CD8-positive, alpha-beta memory T cell (primary cell): ENCODE measurements around the gene NRL. TPM values are rescaled to one million over a fixed set of nuclear protein-coding genes. Genes with fewer than 3 reads are reported as not detected.
"Not testable (repeated sequence)": the region's sequence is repeated elsewhere in the genome, so short reads cannot be mapped to it uniquely, and the experiment has no call there.

Source experiments
- CTCF ChIA-PET: fragments of 350-600 bp; sonication (Branson Sonifier 250); formaldehyde crosslinking; loops from one replicate; lab custom pipeline; 2021; ENCODE audit warnings: antibody characterized with exemption; lab: Charles Lee
- POLR2A ChIA-PET: fragments of 350-600 bp; sonication (Branson Sonifier 250); formaldehyde crosslinking; loops from one replicate; lab custom pipeline; 2021; ENCODE audit warnings: antibody characterized with exemption; lab: Charles Lee
- DNase-seq, 5 donors: peaks; one replicate each; pipeline versions ENCODE4 v3.0.0 to v3.0.0-alpha.2; 2020 to 2022; ENCODE audit warnings: mixed read lengths in 1 of 5
- H3K27ac ChIP-seq: one replicate; pipeline ENCODE4 v1.7.0; 2013; ENCODE audit warnings: low read depth, mild to moderate bottlenecking, low read length, moderate library complexity
- H3K27me3 ChIP-seq: 2 replicates; pipeline ENCODE4 v1.7.0; 2013; ENCODE audit warnings: low read length, mild to moderate bottlenecking; ENCODE audit not compliant: insufficient read depth, poor library complexity, severe bottlenecking
- H3K36me3 ChIP-seq: 2 replicates; pipeline ENCODE4 v1.7.0; 2013; ENCODE audit warnings: mild to moderate bottlenecking, low read length, moderate library complexity; ENCODE audit not compliant: insufficient read depth
- H3K4me1 ChIP-seq: 2 replicates; pipeline ENCODE4 v1.7.0; 2013; ENCODE audit warnings: mild to moderate bottlenecking, low read length, moderate library complexity; ENCODE audit not compliant: insufficient read depth
- H3K4me3 ChIP-seq: 2 replicates; pipeline ENCODE4 v1.7.0; 2013; ENCODE audit warnings: mild to moderate bottlenecking, low read length
- H3K9me3 ChIP-seq: 2 replicates; pipeline ENCODE4 v1.7.0; 2013; ENCODE audit warnings: mild to moderate bottlenecking, low read length
- H3K27ac Mint-ChIP-seq, 8 donors: one replicate each; pipeline ENCODE4 v1.8.0; 2020 to 2021; ENCODE audit warnings: mixed read lengths in 8 of 8, mild to moderate bottlenecking in 6 of 8, inconsistent platforms in 3 of 8, moderate library complexity in 3 of 8
- H3K27me3 Mint-ChIP-seq, 2 donors: one replicate each; pipeline ENCODE4 v1.8.0; 2020 to 2021; ENCODE audit warnings: mixed read lengths in 2 of 2, mild to moderate bottlenecking in 1 of 2, moderate library complexity in 1 of 2
- H3K36me3 Mint-ChIP-seq, 3 donors: one replicate each; pipeline ENCODE4 v1.8.0; 2020 to 2021; ENCODE audit warnings: mixed read lengths in 3 of 3, inconsistent platforms in 1 of 3, mild to moderate bottlenecking in 1 of 3
- H3K4me1 Mint-ChIP-seq, 3 donors: one replicate each; pipeline ENCODE4 v1.8.0; 2020 to 2021; ENCODE audit warnings: mixed read lengths in 3 of 3, inconsistent platforms in 1 of 3, mild to moderate bottlenecking in 1 of 3
- H3K4me3 Mint-ChIP-seq, 7 donors: one replicate each; pipeline ENCODE4 v1.8.0; 2020 to 2021; ENCODE audit warnings: mixed read lengths in 7 of 7, mild to moderate bottlenecking in 6 of 7, moderate library complexity in 4 of 7, inconsistent platforms in 2 of 7
- H3K9me3 Mint-ChIP-seq, 5 donors: one replicate each; pipeline ENCODE4 v1.8.0; 2020 to 2022; ENCODE audit warnings: mixed read lengths in 5 of 5, mild to moderate bottlenecking in 3 of 5, moderate library complexity in 2 of 5, inconsistent platforms in 1 of 5
- polyA plus RNA-seq: library from polyadenylated mRNA; unstranded; fragments of 300-500 nt; fragmentation: Illumina TruSeq; gene quantifications from one replicate; pipeline ENCODE4 v1.2.3, GENCODE V29; 2021
- total RNA-seq, 2 experiments: library from RNA; stranded (reverse); gene quantifications; one replicate each; pipeline ENCODE4 v1.2.3, GENCODE V29; 2021

The NRL gene
- total and polyA plus RNA-seq, 3 experiments from 2014 or later: 1.5 to 1.6 (median 1.5) TPM

DNA sequence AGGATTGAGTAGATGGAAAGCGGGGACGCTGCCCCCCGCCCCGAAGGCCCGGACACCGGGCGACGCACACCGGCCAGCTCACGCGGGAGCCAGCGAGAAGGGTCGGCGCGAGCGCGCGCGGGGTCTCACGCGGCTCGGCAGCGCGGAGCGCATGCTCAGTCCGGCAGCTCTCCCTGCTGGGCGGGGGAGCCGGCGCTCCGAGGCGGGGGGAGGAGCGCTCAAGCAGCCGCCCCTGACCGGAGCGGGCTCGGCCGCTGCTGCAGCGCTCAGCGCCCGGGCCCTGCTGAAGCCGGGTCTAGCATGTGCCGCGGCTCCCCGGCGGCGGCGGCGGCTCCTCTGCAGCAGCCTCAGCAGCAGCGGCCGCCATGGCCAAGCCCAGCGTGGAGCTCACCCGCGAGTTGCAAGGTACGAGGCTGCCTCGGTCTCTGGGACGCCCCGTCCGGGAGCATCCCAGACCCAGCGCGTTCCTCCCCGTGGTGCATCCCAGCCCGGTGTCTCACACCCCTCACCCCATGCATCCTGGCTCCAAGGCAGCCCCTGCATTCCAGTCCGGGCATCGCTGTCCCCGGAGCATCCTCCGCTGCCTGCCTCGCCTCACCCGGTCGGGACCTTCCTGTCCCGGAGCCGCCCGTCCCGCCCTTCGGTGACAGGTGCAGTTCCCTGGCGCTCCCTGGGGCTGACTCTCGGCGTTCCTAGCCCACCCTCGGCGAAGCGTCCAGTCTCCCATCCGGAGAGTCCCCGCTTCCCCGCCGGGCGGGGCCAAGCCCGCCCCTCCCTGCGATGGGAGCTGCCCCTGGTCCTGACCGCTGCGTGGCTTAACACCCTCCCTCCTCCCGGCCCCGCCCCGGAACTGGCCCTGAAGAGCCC lies 62.7 kb downstream of the NRL start, which contains the start of gene CARMIL3:
CARMIL3 (plus strand) TSS at position 221 of the 867 bp plus-strand sequence; CDS start at position 366, 145 bp downstream.
- Mint-ChIP-seq H3K27me3 (peaks cover 0 to 8% of the 10 kb centered on the region in 2 donors), H3K36me3 (peaks cover 0 to 1% (median 0%) of the 10 kb centered on the region in 3 donors), H3K9me3 (no peaks in the 10 kb centered on the region), H3K4me1 (peaks cover 15 to 20% (median 18%) of the 10 kb centered on the region in 3 donors), H3K4me3 (peak within 1 kb of the TSS; percentile 78 to 90 (median 84)), H3K27ac (peak within 1 kb of the TSS in 6 of 8 donors; percentile 16 to 94 (median 58))
- no peak within 1 kb of the TSS for H3K27ac ChIP-seq
- ChIA-PET POLR2A (interaction anchor here (0.5 to 1.4 kb wide), 3 partner anchors 29 to 103 kb away, joined by 3 to 5 read pairs (median 4); no protein-coding TSS in a partner anchor), CTCF (interaction anchor here (0.8 to 2.2 kb wide), 6 partner anchors 28 to 573 kb away, joined by 3 to 14 read pairs (median 6); no protein-coding TSS in a partner anchor)
- H3K4me1 ChIP-seq: peaks cover 9% of the 10 kb centered on the region
- H3K4me3 ChIP-seq: peak within 1 kb of the TSS; percentile 66
- H3K27me3 ChIP-seq: no peaks in the 10 kb centered on the region
- H3K9me3 ChIP-seq: no peaks in the 10 kb centered on the region
- H3K36me3 ChIP-seq: no peaks in the 10 kb centered on the region
- DNase-seq: peak; percentile 49 to 73 (median 56)

DNA sequence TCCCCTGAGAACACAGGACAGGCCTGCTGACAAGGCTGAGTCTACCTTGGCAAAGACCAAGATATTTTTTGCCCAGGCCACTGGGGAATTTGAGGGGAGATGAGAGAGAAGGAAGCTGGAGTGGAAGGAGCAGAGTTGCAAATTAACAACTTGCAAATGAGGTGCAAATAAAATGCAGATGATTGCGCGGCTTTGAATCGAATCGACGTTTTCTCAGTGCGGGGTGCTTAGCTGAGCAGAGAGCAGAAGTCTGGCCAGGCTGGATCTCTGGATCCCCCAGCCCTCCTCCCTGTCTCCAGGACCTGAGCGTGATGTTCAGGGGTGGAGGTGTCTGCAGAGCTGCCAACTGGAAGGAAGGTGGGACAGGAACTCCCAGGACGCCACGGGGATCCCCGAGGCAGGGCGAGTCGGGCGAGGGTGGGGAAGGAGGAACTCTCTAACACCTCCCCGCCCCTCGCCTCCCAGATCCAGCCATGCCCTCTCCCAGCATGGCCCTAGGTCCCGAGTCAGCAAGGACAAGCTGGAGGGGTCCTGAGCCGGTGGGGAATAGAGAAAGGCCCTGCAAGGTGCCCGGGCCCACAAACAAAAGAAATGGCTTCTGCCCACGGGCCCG lies 63.5 kb downstream of the NRL start:
- Histone ChIP-seq H3K4me1 (peaks cover 9% of the 10 kb centered on the region), H3K4me3 (peak overlapping the region; percentile 66), H3K36me3 (no peaks in the 10 kb centered on the region), H3K27me3 (no peaks in the 10 kb centered on the region), H3K27ac (no peak overlapping the region), H3K9me3 (no peaks in the 10 kb centered on the region)
- ChIA-PET CTCF (interaction anchor here (0.8 to 2.2 kb wide), 6 partner anchors 29 to 573 kb away, joined by 3 to 14 read pairs (median 6); no protein-coding TSS in a partner anchor), POLR2A (interaction anchor here (1.4 kb wide), 1 partner anchor 30 kb away, joined by 5 read pairs; no protein-coding TSS in a partner anchor)
- DNase-seq: no peak
- H3K4me1 Mint-ChIP-seq: peaks cover 15 to 20% (median 18%) of the 10 kb centered on the region in 3 donors
- H3K9me3 Mint-ChIP-seq: no peaks in the 10 kb centered on the region
- H3K4me3 Mint-ChIP-seq: peak overlapping the region; percentile 77 to 86 (median 79)
- peaks cover 0 to 1% (median 0%) of the 10 kb centered on the region in 3 donors for H3K36me3 Mint-ChIP-seq
- peak overlapping the region in 4 of 8 donors; percentile 33 to 84 (median 50) for H3K27ac Mint-ChIP-seq
- H3K27me3 Mint-ChIP-seq: peaks cover 0 to 12% of the 10 kb centered on the region in 2 donors

DNA sequence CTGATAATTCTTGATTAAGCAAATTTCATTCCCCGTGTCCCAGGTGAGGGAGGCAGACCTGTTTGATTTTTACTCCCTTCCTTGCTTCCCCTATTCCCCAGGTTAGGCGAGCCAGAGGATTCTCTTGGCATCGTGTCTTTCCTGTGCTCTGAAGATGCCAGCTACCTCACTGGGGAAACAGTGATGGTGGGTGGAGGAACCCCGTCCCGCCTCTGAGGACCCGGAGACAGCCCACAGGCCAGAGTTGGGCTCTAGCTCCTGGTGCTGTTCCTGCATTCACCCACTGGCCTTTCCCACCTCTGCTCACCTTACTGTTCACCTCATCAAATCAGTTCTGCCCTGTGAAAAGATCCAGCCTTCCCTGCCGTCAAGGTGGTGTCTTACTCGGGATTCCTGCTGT lies 64.0 kb downstream of the NRL start:
- POLR2A ChIA-PET, H3K9me3 ChIP-seq, H3K4me1 ChIP-seq, H3K27me3 ChIP-seq, H3K36me3 ChIP-seq, H3K36me3 Mint-ChIP-seq, H3K9me3 Mint-ChIP-seq, H3K4me3 ChIP-seq, H3K27ac ChIP-seq, DNase-seq: not testable (repeated sequence)
- Mint-ChIP-seq H3K27me3 (peaks cover 0 to 15% of the 10 kb centered on the region in 2 donors), H3K4me3 (peak overlapping the region; percentile 77 to 86 (median 79)), H3K27ac (peak overlapping the region in 1 of 8 donors; percentile 47), H3K4me1 (peaks cover 16 to 20% (median 19%) of the 10 kb centered on the region in 3 donors)
- CTCF ChIA-PET: interaction anchor here (1.8 to 2.2 kb wide), 4 partner anchors 30 to 283 kb away, joined by 4 to 14 read pairs (median 10); no protein-coding TSS in a partner anchor

DNA sequence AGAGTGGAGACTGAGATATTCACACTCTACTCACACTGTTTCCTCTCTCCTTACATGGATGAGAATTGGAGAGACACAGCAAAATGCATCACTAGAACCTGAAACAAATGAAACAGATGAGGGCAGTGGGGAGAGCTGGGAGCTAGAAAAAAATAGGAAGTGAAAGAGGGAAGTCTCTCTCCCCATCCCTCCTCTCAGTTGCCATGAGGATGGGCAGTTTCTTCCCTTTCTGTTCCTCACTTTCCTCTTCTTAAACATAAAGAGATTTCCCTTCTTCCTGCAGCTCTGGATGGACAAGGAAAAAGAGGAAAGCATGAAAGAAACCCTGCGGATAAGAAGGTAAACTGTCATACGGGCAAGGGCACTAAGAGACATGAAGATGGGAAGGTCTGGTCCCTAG lies 65.7 kb downstream of the NRL start:
- H3K4me3 ChIP-seq, POLR2A ChIA-PET, H3K4me1 ChIP-seq, H3K9me3 ChIP-seq, H3K27ac Mint-ChIP-seq, H3K9me3 Mint-ChIP-seq, H3K27ac ChIP-seq, H3K36me3 Mint-ChIP-seq, H3K27me3 ChIP-seq, H3K36me3 ChIP-seq, DNase-seq: not testable (repeated sequence)
- CTCF ChIA-PET: interaction anchor here (1.8 kb wide), 1 partner anchor 285 kb away, joined by 4 read pairs; no protein-coding TSS in a partner anchor
- Mint-ChIP-seq H3K4me1 (peaks cover 22 to 34% (median 29%) of the 10 kb centered on the region in 3 donors), H3K4me3 (peak overlapping the region in 1 of 7 donors; percentile 34), H3K27me3 (peaks cover 0 to 21% of the 10 kb centered on the region in 2 donors)

DNA sequence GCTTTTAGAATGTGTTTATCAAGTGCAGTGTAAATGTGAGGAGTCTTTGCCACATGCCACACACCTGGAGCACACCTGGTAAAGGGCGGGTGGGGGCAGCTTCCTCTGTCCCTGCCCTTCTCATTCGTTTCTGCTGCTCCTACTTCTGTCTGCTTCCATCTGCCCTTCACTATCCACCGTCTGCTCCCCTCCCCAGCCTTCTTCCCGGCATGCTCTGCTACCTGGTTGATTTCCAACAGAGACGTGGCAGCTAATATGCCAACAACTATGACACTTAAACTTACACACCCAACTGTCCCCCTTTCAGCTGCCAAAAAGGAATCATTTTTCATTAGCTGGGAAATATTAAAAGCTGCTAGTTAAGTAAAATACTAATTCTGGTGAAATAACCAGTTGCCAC lies 72.0 kb downstream of the NRL start:
- H3K4me1 Mint-ChIP-seq: peaks cover 8 to 15% (median 9%) of the 10 kb centered on the region in 3 donors
- H3K4me1 ChIP-seq: no peaks in the 10 kb centered on the region
- H3K4me3 ChIP-seq: no peak overlapping the region
- CTCF ChIA-PET: interaction anchor here (1.5 to 2.9 kb wide), 2 partner anchors 9 to 48 kb away, joined by 4 to 9 read pairs; no protein-coding TSS in a partner anchor
- H3K27ac ChIP-seq: no peak overlapping the region
- H3K27me3 Mint-ChIP-seq: peaks cover 3 to 27% of the 10 kb centered on the region in 2 donors
- H3K9me3 Mint-ChIP-seq: no peaks in the 10 kb centered on the region
- no peak overlapping the region for H3K4me3 Mint-ChIP-seq
- H3K36me3 ChIP-seq: no peaks in the 10 kb centered on the region
- no peak overlapping the region for H3K27ac Mint-ChIP-seq
- H3K9me3 ChIP-seq: no peaks in the 10 kb centered on the region
- POLR2A ChIA-PET: no interaction called here
- no peak for DNase-seq
- no peaks in the 10 kb centered on the region for H3K27me3 ChIP-seq
- H3K36me3 Mint-ChIP-seq: no peaks in the 10 kb centered on the region

DNA sequence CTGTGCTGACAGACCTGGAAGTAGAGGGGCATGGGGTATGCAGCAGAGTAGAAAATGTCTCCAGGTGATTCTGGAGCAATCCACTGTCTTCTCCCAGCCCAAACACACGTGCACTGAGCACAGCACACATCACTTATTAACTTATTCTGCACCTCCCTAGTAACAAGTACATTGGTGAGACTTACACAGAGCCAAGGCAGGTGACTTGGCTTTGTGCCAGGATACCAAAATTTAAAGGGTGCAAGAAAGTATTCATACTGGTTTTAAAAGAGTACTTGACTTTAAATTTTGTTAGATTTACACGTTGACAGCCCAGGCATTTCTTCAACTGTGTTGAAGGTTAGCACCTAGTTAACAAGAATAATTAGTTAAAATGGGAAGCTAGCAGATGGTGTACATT lies 74.1 kb downstream of the NRL start:
- no peak for DNase-seq
- Histone ChIP-seq H3K36me3 (no peaks in the 10 kb centered on the region), H3K4me1 (no peaks in the 10 kb centered on the region), H3K9me3 (no peaks in the 10 kb centered on the region), H3K27me3 (no peaks in the 10 kb centered on the region), H3K4me3 (no peak overlapping the region), H3K27ac (no peak overlapping the region)
- H3K4me3 Mint-ChIP-seq: no peak overlapping the region
- ChIA-PET CTCF (no interaction called here), POLR2A (no interaction called here)
- peaks cover 3 to 20% of the 10 kb centered on the region in 2 donors for H3K27me3 Mint-ChIP-seq
- H3K36me3 Mint-ChIP-seq: peaks cover 0 to 2% (median 0%) of the 10 kb centered on the region in 3 donors
- H3K9me3 Mint-ChIP-seq: no peaks in the 10 kb centered on the region
- H3K27ac Mint-ChIP-seq: no peak overlapping the region
- peaks cover 16 to 22% (median 18%) of the 10 kb centered on the region in 3 donors for H3K4me1 Mint-ChIP-seq

DNA sequence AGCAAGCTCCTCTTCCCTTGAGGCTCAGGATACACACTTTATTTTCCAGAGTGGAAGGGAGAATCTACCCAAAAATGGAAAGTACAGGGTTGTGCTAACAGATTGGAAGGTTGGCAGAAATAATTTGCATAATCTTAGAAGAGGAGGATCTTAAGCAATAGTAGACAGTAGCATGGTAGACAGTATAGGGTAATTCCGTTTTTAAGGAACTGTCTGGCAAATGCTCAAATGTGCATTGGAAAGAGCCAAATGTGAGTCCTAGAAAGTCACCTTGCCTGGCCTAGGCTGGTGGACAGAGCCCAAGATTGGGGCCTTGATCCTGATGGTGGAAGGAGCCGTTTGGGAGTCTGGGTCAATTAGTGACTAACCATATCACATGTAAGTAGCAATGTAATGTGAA lies 76.1 kb downstream of the NRL start:
- Histone ChIP-seq H3K4me3 (no peak overlapping the region), H3K27me3 (no peaks in the 10 kb centered on the region), H3K4me1 (no peaks in the 10 kb centered on the region), H3K9me3 (no peaks in the 10 kb centered on the region), H3K27ac (no peak overlapping the region), H3K36me3 (no peaks in the 10 kb centered on the region)
- no peaks in the 10 kb centered on the region for H3K9me3 Mint-ChIP-seq
- no peak overlapping the region for H3K4me3 Mint-ChIP-seq
- H3K27ac Mint-ChIP-seq: peak overlapping the region in 1 of 8 donors; percentile 83
- H3K4me1 Mint-ChIP-seq: peaks cover 8 to 11% (median 10%) of the 10 kb centered on the region in 3 donors
- peaks cover 0 to 2% (median 0%) of the 10 kb centered on the region in 3 donors for H3K36me3 Mint-ChIP-seq
- DNase-seq: no peak
- ChIA-PET CTCF (interaction anchor here (1.0 to 1.6 kb wide), 4 partner anchors 9 to 70 kb away, joined by 3 read pairs; no protein-coding TSS in a partner anchor), POLR2A (no interaction called here)
- H3K27me3 Mint-ChIP-seq: peaks cover 3 to 13% of the 10 kb centered on the region in 2 donors
